Spinal cord (tissue), 10 donors: Measurements from ENCODE around the gene SERPINH1. TPM values are rescaled to one million over a fixed set of nuclear protein-coding genes. Genes with fewer than 3 reads are reported as not detected.
A peak's percentile ranks its signal among the peaks of the same experiment; 100 is the strongest.

Source experiments
- DNase-seq, 6 donors: peaks; one replicate each; pipeline versions ENCODE4 v3.0.0 to v3.0.0-alpha.2; 2013 to 2015; ENCODE audit warnings: low spot score in 6 of 6, low read depth in 4 of 6
- H3K27ac ChIP-seq: one replicate; pipeline ENCODE4 v1.5.1; 2013; ENCODE audit warnings: low read depth, low read length, control low read depth
- H3K27me3 ChIP-seq: one replicate; pipeline ENCODE4 v1.6.1; 2013; ENCODE audit warnings: low read length; ENCODE audit not compliant: control insufficient read depth, insufficient read depth
- H3K36me3 ChIP-seq: one replicate; pipeline ENCODE4 v1.6.1; 2013; ENCODE audit warnings: low read length; ENCODE audit not compliant: control insufficient read depth, insufficient read depth
- H3K4me1 ChIP-seq: one replicate; pipeline ENCODE4 v1.6.1; 2013; ENCODE audit warnings: low read length; ENCODE audit not compliant: control insufficient read depth, insufficient read depth
- H3K4me3 ChIP-seq: one replicate; pipeline ENCODE4 v1.5.1; 2013; ENCODE audit warnings: low read depth, low read length, control low read depth
- H3K9me3 ChIP-seq: one replicate; pipeline ENCODE4 v1.6.1; 2013; ENCODE audit warnings: low read length; ENCODE audit not compliant: control insufficient read depth, insufficient read depth
- WGBS: methylation state at CpG from one replicate; pipeline ENCODE4 v1.1.5; 2013; ENCODE audit warnings: missing lambda C conversion rate; ENCODE audit not compliant: insufficient coverage; 5-methylcytosine and 5-hydroxymethylcytosine counted together
- polyA plus RNA-seq, 2 donors: library from polyadenylated mRNA; unstranded; fragments of 120-200 nt; gene quantifications; one replicate each; pipeline ENCODE4 v1.2.1, GENCODE V29; 2013; ENCODE audit not compliant: insufficient read length in 2 of 2
- total RNA-seq, 2 donors: library from RNA; depleted of rRNA in 1 of 2; stranded (reverse); fragments of 120-200 nt in 1 of 2; fragments of >200 nt in 1 of 2; gene quantifications; one replicate each; pipeline versions ENCODE4 v1.2.3 to v1.2.4, GENCODE V29; 2013 to 2014
- donor health status: healthy.

Gene SERPINH1
- total and polyA plus RNA-seq, 4 donors, result 85.1 to 221 (median 148) TPM

DNA sequence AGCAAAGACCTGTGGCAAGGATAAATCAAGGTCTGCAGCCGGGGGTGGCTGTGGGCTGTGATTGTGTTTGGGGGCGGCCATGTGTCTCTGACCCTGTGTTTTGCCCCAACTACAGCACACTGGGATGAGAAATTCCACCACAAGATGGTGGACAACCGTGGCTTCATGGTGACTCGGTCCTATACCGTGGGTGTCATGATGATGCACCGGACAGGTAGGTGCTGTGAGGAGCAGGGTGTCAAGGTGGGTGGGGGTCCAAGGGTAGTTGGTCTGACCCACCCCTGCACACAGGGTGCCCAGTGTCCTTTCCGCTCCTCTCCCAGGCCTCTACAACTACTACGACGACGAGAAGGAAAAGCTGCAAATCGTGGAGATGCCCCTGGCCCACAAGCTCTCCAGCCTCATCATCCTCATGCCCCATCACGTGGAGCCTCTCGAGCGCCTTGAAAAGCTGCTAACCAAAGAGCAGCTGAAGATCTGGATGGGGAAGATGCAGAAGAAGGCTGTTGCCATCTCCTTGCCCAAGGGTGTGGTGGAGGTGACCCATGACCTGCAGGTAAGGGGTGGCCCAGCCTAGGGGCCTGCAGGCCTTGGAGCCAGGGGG, 6.7 kb downstream of the SERPINH1 start:
- H3K4me1 ChIP-seq, result peaks cover 12% of the 10 kb centered on the region
- peaks cover 57% of the 10 kb centered on the region for H3K36me3 ChIP-seq
- no peak overlapping the region for H3K4me3 ChIP-seq
- no peaks in the 10 kb centered on the region for H3K27me3 ChIP-seq
- H3K27ac ChIP-seq, result no peak overlapping the region
- no peaks in the 10 kb centered on the region for H3K9me3 ChIP-seq
- no peak for DNase-seq
- WGBS, result 99% methylated on average over 12 of the region's 14 CpGs

DNA sequence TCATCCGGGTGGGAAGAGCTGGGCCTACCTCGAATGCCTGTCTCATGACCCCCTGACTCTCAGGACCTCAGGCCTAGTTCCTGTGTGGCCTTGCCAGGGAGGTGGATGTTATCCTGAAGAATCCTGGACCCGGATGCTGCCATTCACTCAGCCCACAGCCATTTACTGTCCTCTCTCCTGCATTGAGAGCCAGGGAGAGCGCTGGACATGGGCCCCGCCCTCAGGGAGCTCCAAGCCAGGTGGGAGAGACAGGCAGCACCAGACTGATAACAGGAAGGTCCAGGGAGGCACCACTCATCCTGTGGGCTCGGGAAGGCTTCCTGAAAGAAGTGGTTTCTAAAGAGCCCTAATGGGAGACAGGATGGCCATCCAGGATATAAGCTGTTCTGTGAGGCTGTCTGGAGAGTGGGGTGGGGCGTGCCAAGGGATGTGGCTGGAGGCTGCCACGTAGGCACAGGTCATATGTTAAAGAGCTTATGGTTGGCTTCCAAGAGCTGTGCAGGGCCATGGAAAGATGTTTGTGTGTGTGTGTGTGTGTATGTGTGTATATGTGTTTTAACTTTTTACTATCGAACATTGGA, 8.6 kb downstream of the SERPINH1 start:
- no peak overlapping the region for H3K27ac ChIP-seq
- H3K4me1 ChIP-seq, result no peaks in the 10 kb centered on the region
- DNase-seq, result no peak
- no peaks in the 10 kb centered on the region for H3K9me3 ChIP-seq
- WGBS, result 87% methylated on average over 7 of the region's 9 CpGs
- H3K4me3 ChIP-seq, result no peak overlapping the region
- peaks cover 48% of the 10 kb centered on the region for H3K36me3 ChIP-seq
- no peaks in the 10 kb centered on the region for H3K27me3 ChIP-seq

DNA sequence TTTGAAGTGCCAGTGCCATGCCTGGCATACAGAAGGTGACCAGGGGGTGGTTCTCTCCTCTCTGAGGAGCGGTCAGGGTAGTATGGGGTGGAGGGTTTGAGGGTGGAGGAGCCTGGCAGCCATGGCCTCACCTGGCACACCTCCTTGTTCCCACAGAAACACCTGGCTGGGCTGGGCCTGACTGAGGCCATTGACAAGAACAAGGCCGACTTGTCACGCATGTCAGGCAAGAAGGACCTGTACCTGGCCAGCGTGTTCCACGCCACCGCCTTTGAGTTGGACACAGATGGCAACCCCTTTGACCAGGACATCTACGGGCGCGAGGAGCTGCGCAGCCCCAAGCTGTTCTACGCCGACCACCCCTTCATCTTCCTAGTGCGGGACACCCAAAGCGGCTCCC, 9.6 kb downstream of the SERPINH1 start:
- no peak for DNase-seq
- 95% methylated on average over 13 of the region's 14 CpGs for WGBS
- H3K27ac ChIP-seq, result no peak overlapping the region
- peaks cover 5% of the 10 kb centered on the region for H3K4me1 ChIP-seq
- H3K36me3 ChIP-seq, result peaks cover 42% of the 10 kb centered on the region
- H3K4me3 ChIP-seq, result no peak overlapping the region
- no peaks in the 10 kb centered on the region for H3K27me3 ChIP-seq
- no peaks in the 10 kb centered on the region for H3K9me3 ChIP-seq

DNA sequence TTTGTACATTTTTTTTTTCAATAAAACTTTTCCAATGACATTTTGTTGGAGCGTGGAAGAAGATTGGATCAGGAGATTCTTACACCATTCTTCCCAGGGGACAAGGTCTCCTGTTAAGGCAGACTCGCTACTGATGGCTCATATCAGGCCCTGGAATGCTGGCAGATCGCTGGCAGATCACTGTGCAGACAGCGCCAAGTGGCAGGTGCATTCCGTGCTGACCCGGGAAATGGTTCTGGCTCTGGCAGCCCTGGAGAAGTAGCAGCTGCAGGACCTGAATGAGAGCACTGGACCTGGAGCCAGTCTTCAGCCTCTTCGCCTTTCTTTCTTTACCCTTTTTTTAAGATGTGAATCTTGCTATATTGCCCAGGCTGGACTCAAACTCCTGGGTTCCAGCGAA, 10.7 kb downstream of the SERPINH1 start:
- 68% methylated on average over 7 of the region's 8 CpGs for WGBS
- Histone ChIP-seq H3K27ac (no peak overlapping the region), H3K4me1 (peaks cover 8% of the 10 kb centered on the region)

DNA sequence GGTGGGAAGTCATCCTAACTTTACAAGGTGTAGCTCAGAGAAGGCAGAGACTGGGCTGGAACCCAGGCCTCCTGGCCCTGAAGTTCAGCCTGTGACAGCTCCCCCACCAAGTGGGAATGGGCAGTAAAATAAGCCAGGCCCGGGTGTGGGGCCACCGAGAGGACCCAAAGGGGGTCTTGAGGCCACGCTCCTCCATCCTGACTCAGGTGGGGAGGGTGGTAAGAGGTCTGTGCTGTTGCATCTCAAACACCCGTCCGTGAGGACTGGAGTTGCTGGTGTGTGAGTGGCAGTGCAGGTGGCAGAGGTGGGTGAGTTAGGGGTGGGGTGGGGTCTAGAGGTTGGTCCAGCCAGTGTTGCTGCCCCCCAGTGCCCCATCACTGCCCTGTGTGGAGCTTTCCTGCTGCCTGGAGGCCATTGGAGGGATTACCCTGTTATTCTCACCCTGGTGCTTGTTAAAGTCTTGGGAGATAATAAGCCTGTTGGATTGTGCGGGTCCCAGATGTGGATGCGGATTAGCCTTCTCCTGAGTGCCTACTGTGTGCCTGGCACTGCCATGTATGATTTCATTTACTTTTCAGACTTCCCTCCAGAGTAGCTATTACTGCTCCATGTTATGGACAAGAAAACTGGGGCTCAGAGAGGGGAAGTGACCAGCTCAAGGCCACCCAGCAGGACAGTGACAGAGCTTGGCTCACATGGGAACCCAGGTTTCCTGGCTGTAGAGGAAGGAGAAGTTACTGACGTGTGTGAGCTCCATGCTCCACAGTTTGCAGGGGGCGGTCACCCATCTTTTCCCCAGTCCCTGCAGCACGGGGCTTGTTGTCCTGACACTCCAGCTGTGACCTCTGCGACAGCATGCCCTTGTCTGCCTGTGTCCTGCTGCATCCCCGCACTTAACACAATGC, 12.9 kb downstream of the SERPINH1 start:
- DNase-seq, result no peak
- Histone ChIP-seq H3K4me3 (no peak overlapping the region), H3K27ac (no peak overlapping the region), H3K36me3 (peaks cover 19% of the 10 kb centered on the region), H3K27me3 (no peaks in the 10 kb centered on the region), H3K9me3 (no peaks in the 10 kb centered on the region), H3K4me1 (peaks cover 8% of the 10 kb centered on the region)
- WGBS, result 75% methylated on average over 10 of the region's 12 CpGs

More for the DNA sequence above, 10.7 kb downstream of the SERPINH1 start:
- Histone ChIP-seq H3K27me3 (no peaks in the 10 kb centered on the region), H3K9me3 (no peaks in the 10 kb centered on the region), H3K36me3 (peaks cover 35% of the 10 kb centered on the region), H3K4me3 (no peak overlapping the region)
- DNase-seq, result no peak

DNA sequence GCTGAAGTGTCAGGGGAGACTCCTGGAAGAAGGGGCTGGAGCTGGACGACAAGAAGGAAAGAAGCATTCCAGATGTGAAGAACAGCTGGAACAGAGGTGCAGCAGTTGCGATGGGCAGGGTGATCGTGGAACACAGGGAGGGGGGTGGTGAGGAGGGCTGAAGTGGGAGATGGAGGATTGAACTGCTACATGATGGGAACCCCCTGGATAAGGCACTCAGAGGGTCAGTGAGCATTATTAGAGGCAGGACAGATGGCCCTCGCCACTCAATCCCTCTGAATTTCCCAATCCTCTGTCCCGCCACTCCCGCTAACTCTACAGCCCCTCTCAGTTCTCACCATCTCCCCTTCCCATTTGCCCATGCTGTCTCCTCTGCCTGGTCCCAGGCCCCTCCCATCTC, 14.0 kb downstream of the SERPINH1 start:
- no peak overlapping the region for H3K27ac ChIP-seq
- H3K36me3 ChIP-seq, result peaks cover 14% of the 10 kb centered on the region
- no peak overlapping the region for H3K4me3 ChIP-seq
- 81% methylated on average over 6 of the region's 6 CpGs for WGBS
- no peak for DNase-seq
- no peaks in the 10 kb centered on the region for H3K9me3 ChIP-seq
- H3K4me1 ChIP-seq, result peaks cover 8% of the 10 kb centered on the region
- no peaks in the 10 kb centered on the region for H3K27me3 ChIP-seq

DNA sequence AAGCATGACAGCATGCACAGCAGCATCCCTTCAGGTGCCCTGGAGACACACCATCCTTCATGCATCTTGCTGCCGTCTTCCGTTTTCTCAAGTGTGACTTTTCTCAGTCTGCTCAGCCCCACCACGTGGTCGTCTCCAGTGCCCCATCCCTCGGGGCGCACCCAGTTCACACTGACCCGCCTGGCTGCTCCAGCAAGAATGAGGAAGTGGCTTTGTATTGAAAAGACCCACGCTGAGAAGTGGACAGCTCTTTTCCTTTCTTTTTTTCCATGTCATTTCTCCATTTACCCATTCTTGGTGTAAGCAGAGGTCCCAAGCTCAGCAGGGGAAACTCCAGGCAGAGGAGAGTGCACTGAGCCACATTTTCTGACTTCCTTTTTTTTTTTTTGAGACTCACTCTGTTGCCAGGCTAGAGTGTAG, 14.5 kb downstream of the SERPINH1 start:
- Histone ChIP-seq H3K36me3 (peaks cover 12% of the 10 kb centered on the region), H3K27me3 (no peaks in the 10 kb centered on the region), H3K4me3 (no peak overlapping the region), H3K9me3 (no peaks in the 10 kb centered on the region), H3K27ac (no peak overlapping the region), H3K4me1 (peaks cover 8% of the 10 kb centered on the region)
- WGBS, result 27% methylated on average over 7 of the region's 8 CpGs
- DNase-seq, result no peak

DNA sequence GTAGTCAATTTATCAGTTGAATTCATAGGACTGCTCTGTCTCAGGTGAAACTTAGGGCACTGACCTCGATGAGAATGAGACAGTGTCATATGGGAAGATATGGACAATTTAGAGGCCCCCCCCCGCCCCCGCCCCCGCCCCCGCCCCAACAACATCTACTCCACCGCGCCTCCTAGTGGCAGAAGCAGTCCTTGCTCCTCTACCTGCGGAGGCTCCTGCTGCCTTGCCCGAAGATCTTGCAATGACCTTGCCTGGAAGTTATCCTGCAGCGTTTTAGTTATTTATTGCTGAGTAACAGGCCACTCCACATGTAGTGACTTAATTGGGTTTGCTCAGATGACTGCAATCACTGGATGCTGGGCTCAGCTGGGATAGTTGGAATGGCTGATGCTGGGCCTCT, 15.2 kb downstream of the SERPINH1 start:
- WGBS, result 14% methylated on average over 1 of the region's 10 CpGs
- Histone ChIP-seq H3K27ac (no peak overlapping the region), H3K36me3 (peaks cover 5% of the 10 kb centered on the region), H3K9me3 (no peaks in the 10 kb centered on the region), H3K4me3 (no peak overlapping the region), H3K27me3 (no peaks in the 10 kb centered on the region), H3K4me1 (peaks cover 8% of the 10 kb centered on the region)
- DNase-seq, result peak in 1 of 6 donors; percentile 60

DNA sequence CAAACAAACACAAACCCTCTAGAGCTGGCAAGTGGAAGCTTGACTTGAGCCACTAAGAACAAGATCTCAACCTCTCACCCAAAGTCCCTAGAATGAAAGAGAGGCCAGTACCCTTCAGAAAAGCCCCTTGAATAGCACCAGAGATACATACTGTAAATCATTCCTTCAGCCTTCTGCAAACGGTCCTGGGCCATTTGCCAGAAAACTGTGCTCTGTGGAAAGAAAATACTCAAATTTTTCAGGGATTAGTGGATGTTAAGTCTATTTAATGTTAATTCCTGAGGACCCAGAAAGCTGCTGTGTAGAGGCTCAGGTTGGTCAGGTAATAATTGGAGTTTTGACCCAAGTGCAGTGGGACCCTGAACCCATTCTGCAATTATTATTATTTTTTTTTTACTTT, 16.9 kb downstream of the SERPINH1 start:
- Histone ChIP-seq H3K27ac (no peak overlapping the region), H3K4me1 (peaks cover 17% of the 10 kb centered on the region), H3K27me3 (no peaks in the 10 kb centered on the region), H3K9me3 (no peaks in the 10 kb centered on the region), H3K4me3 (no peak overlapping the region), H3K36me3 (no peaks in the 10 kb centered on the region)
- DNase-seq, result no peak
- WGBS, result no CpG with 5 or more reads among the region's 1 CpG
